HepG2 (cell line): ENCODE measurements around the gene NRL. TPM values are rescaled to one million over a fixed set of nuclear protein-coding genes. Genes with fewer than 3 reads are reported as not detected.
A peak's percentile ranks its signal among the peaks of the same experiment; 100 is the strongest.

Experiments used
- AGO2 ChIP-seq: fragments of 200-400 bp; formaldehyde crosslinking; optimal IDR thresholded peaks from 2 replicates; pipeline ENCODE3; 2017; ENCODE audit warnings: mild to moderate bottlenecking, low read depth, low read length, moderate library complexity
- GRHL1 ChIP-seq: sonication (generic); formaldehyde crosslinking; conservative IDR thresholded peaks from 2 replicates; pipeline ENCODE4 v1.8.0; 2022; ENCODE audit warnings: missing genetic modification reagents
- HCFC1 ChIP-seq: fragments of 150-350 bp; IDR thresholded peaks from 2 replicates; pipeline ENCODE4 v1.6.1; 2014; ENCODE audit warnings: low read depth, low read length
- IKZF1 ChIP-seq: fragments of 450-650 bp; IDR thresholded peaks from 2 replicates; pipeline ENCODE4 v1.7.1; 2016
- KDM1A ChIP-seq: IDR thresholded peaks from 2 replicates; pipeline ENCODE4 v1.6.1; 2016; ENCODE audit warnings: missing compliant biosample characterization
- MED1 ChIP-seq: sonication (generic); formaldehyde crosslinking; IDR thresholded peaks from 2 replicates; pipeline ENCODE4 v1.4.0; 2020; ENCODE audit warnings: missing genetic modification reagents
- TFAP4 ChIP-seq: sonication (generic); IDR thresholded peaks from 2 replicates; pipeline ENCODE4 v1.6.1; 2016; ENCODE audit warnings: low read depth, borderline replicate concordance
- ZNF234 ChIP-seq: sonication (generic); formaldehyde crosslinking; conservative IDR thresholded peaks from 2 replicates; pipeline ENCODE4 v1.5.1; 2020; ENCODE audit warnings: mild to moderate bottlenecking, missing genetic modification reagents
- ZNF703 ChIP-seq: sonication (generic); formaldehyde crosslinking; IDR thresholded peaks from 2 replicates; pipeline ENCODE4 v1.5.1; 2020; ENCODE audit warnings: missing genetic modification reagents, mild to moderate bottlenecking, moderate library complexity, borderline replicate concordance
- polyA plus RNA-seq, 8 experiments: library from polyadenylated mRNA; depleted of rRNA in 3 of 8; stranded (reverse) in 7 of 8; unstranded in 1 of 8; fragments of >200 nt; fragmentation: Illumina TruSeq in 4 of 8; extraction: Trizol in 4 of 8; gene quantifications; 2 replicates each; pipeline versions ENCODE4 v1.2.1 to v1.2.3, GENCODE V29; 2011 to 2016; ENCODE audit warnings: low read depth in 4 of 8, missing spikeins in 1 of 8, mixed read lengths in 1 of 8; ENCODE audit not compliant: insufficient read depth in 1 of 8
- total RNA-seq, 5 experiments: library from RNA; depleted of rRNA; stranded (reverse); fragments of >200 nt; fragmentation: Illumina TruSeq; extraction: Trizol; gene quantifications; 2 replicates each; pipeline ENCODE4 v1.2.3, GENCODE V29; 2016; ENCODE audit warnings: low read depth in 1 of 5
- TF ChIP-seq, protein P1 (sequence below), 2 experiments: fragments of 450-650 bp in 1 of 2; sonication (generic) in 1 of 2; formaldehyde crosslinking in 1 of 2; IDR thresholded peaks; 2 replicates each; pipeline versions ENCODE4 v1.6.1 to v1.8.0; 2016 to 2022; ENCODE audit warnings: antibody characterized with exemption in 1 of 2, mild to moderate bottlenecking in 1 of 2, missing genetic modification reagents in 1 of 2
- TF ChIP-seq, protein P2 (sequence below): sonication (generic); formaldehyde crosslinking; IDR thresholded peaks from 2 replicates; pipeline ENCODE4 v1.4.0; 2020; ENCODE audit warnings: missing genetic modification reagents, borderline replicate concordance

Gene NRL
- total and polyA plus RNA-seq, 2 of the 13 experiments (the other 11 are each of a cell fraction or from before 2014, with no cell fraction given) = 2.5 to 4.7 TPM

GRCh38 chr14:24160850-24161804 is 46.4 kb upstream of the NRL start, which contains the start of gene IRF9 (continued):
- TF ChIP-seq, protein P1, sequence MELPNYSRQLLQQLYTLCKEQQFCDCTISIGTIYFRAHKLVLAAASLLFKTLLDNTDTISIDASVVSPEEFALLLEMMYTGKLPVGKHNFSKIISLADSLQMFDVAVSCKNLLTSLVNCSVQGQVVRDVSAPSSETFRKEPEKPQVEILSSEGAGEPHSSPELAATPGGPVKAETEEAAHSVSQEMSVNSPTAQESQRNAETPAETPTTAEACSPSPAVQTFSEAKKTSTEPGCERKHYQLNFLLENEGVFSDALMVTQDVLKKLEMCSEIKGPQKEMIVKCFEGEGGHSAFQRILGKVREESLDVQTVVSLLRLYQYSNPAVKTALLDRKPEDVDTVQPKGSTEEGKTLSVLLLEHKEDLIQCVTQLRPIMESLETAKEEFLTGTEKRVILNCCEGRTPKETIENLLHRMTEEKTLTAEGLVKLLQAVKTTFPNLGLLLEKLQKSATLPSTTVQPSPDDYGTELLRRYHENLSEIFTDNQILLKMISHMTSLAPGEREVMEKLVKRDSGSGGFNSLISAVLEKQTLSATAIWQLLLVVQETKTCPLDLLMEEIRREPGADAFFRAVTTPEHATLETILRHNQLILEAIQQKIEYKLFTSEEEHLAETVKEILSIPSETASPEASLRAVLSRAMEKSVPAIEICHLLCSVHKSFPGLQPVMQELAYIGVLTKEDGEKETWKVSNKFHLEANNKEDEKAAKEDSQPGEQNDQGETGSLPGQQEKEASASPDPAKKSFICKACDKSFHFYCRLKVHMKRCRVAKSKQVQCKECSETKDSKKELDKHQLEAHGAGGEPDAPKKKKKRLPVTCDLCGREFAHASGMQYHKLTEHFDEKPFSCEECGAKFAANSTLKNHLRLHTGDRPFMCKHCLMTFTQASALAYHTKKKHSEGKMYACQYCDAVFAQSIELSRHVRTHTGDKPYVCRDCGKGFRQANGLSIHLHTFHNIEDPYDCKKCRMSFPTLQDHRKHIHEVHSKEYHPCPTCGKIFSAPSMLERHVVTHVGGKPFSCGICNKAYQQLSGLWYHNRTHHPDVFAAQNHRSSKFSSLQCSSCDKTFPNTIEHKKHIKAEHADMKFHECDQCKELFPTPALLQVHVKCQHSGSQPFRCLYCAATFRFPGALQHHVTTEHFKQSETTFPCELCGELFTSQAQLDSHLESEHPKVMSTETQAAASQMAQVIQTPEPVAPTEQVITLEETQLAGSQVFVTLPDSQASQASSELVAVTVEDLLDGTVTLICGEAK (IDR thresholded peaks at IDR 0.05) = no peak
- TF ChIP-seq, protein P1 (CRISPR knock-in tag; IDR thresholded peaks at IDR 0.05) = peak; percentile 53; the same call in 1 of the 2 replicates
- TF ChIP-seq GRHL1 (CRISPR knock-in tag) (no peak), IKZF1 (no peak), AGO2 (peak; percentile 95), ZNF703 (CRISPR knock-in tag) (no peak), TFAP4 (peak; percentile 83), MED1 (CRISPR knock-in tag) (peak; percentile 98), ZNF234 (CRISPR knock-in tag) (no peak), HCFC1 (peak; percentile 53; the same call in 1 of the 2 replicates), KDM1A (CRISPR knock-in tag) (peak; percentile 99)
- TF ChIP-seq, protein P2, sequence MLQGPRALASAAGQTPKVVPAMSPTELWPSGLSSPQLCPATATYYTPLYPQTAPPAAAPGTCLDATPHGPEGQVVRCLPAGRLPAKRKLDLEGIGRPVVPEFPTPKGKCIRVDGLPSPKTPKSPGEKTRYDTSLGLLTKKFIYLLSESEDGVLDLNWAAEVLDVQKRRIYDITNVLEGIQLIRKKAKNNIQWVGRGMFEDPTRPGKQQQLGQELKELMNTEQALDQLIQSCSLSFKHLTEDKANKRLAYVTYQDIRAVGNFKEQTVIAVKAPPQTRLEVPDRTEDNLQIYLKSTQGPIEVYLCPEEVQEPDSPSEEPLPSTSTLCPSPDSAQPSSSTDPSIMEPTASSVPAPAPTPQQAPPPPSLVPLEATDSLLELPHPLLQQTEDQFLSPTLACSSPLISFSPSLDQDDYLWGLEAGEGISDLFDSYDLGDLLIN (CRISPR knock-in tag) = peak; percentile 94
